NCI-H1092 (cell line): ENCODE data around the gene GET3.
A peak's percentile ranks its signal among the peaks of the same experiment; 100 is the strongest.
"Not testable (repeated sequence)": the region's sequence is repeated elsewhere in the genome, so short reads cannot be mapped to it uniquely, and the experiment has no call there.

Experiments
- DNase-seq: peaks from one replicate; lab custom pipeline; 2025; lab: John Stamatoyannopoulos, UW

The GET3 gene

GRCh38 chr19:12792051-12792852, 55.0 kb downstream of the GET3 start:
- DNase-seq = peak; percentile 58

- DNase-seq = no peak
These were observed 55.6 kb downstream of the GET3 start for GRCh38 chr19:12792853-12793289.

- DNase-seq = peak; percentile 87
These were observed 56.2 kb downstream of the GET3 start for GRCh38 chr19:12793290-12794195.

GRCh38 chr19:12794196-12794941, 57.1 kb downstream of the GET3 start:
- DNase-seq = no peak

- DNase-seq = no peak
These were observed 57.7 kb downstream of the GET3 start for GRCh38 chr19:12794971-12795381.

- peak; percentile 68 for DNase-seq
These were observed 59.1 kb downstream of the GET3 start for GRCh38 chr19:12796146-12797071.

- DNase-seq = no peak
These were observed 59.9 kb downstream of the GET3 start for GRCh38 chr19:12797141-12797587.

GRCh38 chr19:12797607-12798006, 60.3 kb downstream of the GET3 start:
- not testable (repeated sequence) for DNase-seq
